NCI-H1417 (cell line): Measurements from ENCODE around the gene MPZL3.

Source experiments
- DNase-seq, 3 experiments: peaks; one replicate each; lab custom pipeline; 2025; lab: John Stamatoyannopoulos, UW

MPZL3 gene

GRCh38 chr11:118232659-118233058 lies 19.5 kb downstream of the MPZL3 start:
- no peak for DNase-seq

- DNase-seq = no peak
Observed at GRCh38 chr11:118231461-118231860, 20.7 kb downstream of the MPZL3 start.

- DNase-seq = no peak
Observed at GRCh38 chr11:118230088-118230487, 22.1 kb downstream of the MPZL3 start.

GRCh38 chr11:118229274-118229847 lies 22.8 kb downstream of the MPZL3 start:
- DNase-seq = no peak

- DNase-seq = no peak
Observed at GRCh38 chr11:118227865-118228785, 24.0 kb downstream of the MPZL3 start.

GRCh38 chr11:118226781-118227180 lies 25.4 kb downstream of the MPZL3 start:
- no peak for DNase-seq

GRCh38 chr11:118226296-118226695 lies 25.9 kb downstream of the MPZL3 start:
- no peak for DNase-seq

GRCh38 chr11:118224511-118225188 lies 27.5 kb downstream of the MPZL3 start, which contains the start of gene JAML:
JAML (minus strand) TSS chr11:118225011; CDS start chr11:118214866, 10,145 bp downstream.
- no peak for DNase-seq

GRCh38 chr11:118223992-118224391 lies 28.2 kb downstream of the MPZL3 start:
- no peak for DNase-seq

- DNase-seq = no peak
Observed at GRCh38 chr11:118223570-118223969, 28.6 kb downstream of the MPZL3 start.

GRCh38 chr11:118222437-118222836 lies 29.7 kb downstream of the MPZL3 start:
- DNase-seq = no peak

- no peak for DNase-seq
Observed at GRCh38 chr11:118221419-118221818, 30.7 kb downstream of the MPZL3 start.

GRCh38 chr11:118219732-118220131 lies 32.4 kb downstream of the MPZL3 start:
- no peak for DNase-seq

GRCh38 chr11:118219244-118219643 lies 32.9 kb downstream of the MPZL3 start:
- DNase-seq = no peak

GRCh38 chr11:118217575-118217974 lies 34.6 kb downstream of the MPZL3 start:
- DNase-seq = no peak

- DNase-seq = no peak
Observed at GRCh38 chr11:118216621-118217481, 35.3 kb downstream of the MPZL3 start.

- no peak for DNase-seq
Observed at GRCh38 chr11:118215765-118216164, 36.4 kb downstream of the MPZL3 start.

GRCh38 chr11:118215262-118215661 lies 36.9 kb downstream of the MPZL3 start:
- DNase-seq = no peak

- DNase-seq = no peak
Observed at GRCh38 chr11:118214210-118214914, 37.8 kb downstream of the MPZL3 start.

- DNase-seq = no peak
Observed at GRCh38 chr11:118213781-118214180, 38.4 kb downstream of the MPZL3 start.

GRCh38 chr11:118213201-118213600 lies 39.0 kb downstream of the MPZL3 start:
- DNase-seq = no peak
